Measurements from ENCODE around the gene ZNF337. TPM values are rescaled to one million over a fixed set of nuclear protein-coding genes. Genes with fewer than 3 reads are reported as not detected.

The ZNF337 gene
- total RNA-seq, 1 experiment from 2014 or later, result 11.4 TPM

DNA sequence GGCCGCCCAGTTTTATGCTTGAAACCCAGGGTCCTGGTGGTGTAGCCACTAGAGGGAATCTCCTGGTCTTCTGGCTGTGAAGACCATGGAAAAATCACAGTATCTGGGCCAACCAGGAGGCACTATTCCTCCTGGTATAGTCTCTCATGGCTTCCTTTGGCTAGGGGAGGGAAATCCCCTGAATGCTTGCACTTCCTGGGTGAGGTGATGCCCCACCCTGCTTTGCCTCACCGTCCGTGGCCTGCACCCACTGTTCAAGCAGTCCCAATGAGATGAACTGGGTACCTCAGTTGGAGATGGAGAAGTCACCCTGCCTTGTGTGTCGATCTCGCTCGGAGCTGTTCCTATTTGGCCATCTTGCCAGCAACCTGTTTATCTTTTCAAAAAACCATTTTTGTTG lies 10.1 kb upstream of the ZNF337 start:
- POLR2A ChIA-PET, result no interaction called here
- H4K20me1 ChIP-seq (ENCODE audit: insufficient read depth), result no peaks in the 10 kb centered on the region
- no peak overlapping the region for H3K4me2 ChIP-seq (ENCODE audit: low read length)
- TF ChIP-seq SIN3A (IDR thresholded peaks at IDR 0.05; ENCODE audit: low read depth) (no peak), TCF7L2 (IDR thresholded peaks at IDR 0.05; ENCODE audit: borderline replicate concordance, extremely low read depth, insufficient read depth, insufficient read length) (no peak), ZFX (IDR thresholded peaks at IDR 0.05) (no peak), ELF1 (IDR thresholded peaks at IDR 0.05; ENCODE audit: borderline replicate concordance, low read depth) (no peak), EZH2 (IDR thresholded peaks at IDR 0.05) (no peak), RAD21 (IDR thresholded peaks at IDR 0.05; ENCODE audit: low read depth) (no peak), POLR2A (IDR thresholded peaks at IDR 0.05; ENCODE audit: borderline replicate concordance, extremely low read depth, insufficient read depth, insufficient read length) (no peak), FOSL1 (IDR thresholded peaks at IDR 0.05; ENCODE audit: low read depth) (no peak), EZH2phosphoT487 (IDR thresholded peaks at IDR 0.05; ENCODE audit: borderline replicate concordance) (no peak), YY1 (IDR thresholded peaks at IDR 0.05; ENCODE audit: extremely low read depth, insufficient replicate concordance, low read depth, low read length) (no peak), ZNF274 (IDR thresholded peaks at IDR 0.05; ENCODE audit: low read depth, low read length) (no peak), SP1 (IDR thresholded peaks at IDR 0.05; ENCODE audit: low read depth) (no peak), JUND (IDR thresholded peaks at IDR 0.05) (no peak), POLR2AphosphoS5 (IDR thresholded peaks at IDR 0.05; ENCODE audit: low read depth, low read length) (no peak)
- TF ChIP-seq, protein P1, sequence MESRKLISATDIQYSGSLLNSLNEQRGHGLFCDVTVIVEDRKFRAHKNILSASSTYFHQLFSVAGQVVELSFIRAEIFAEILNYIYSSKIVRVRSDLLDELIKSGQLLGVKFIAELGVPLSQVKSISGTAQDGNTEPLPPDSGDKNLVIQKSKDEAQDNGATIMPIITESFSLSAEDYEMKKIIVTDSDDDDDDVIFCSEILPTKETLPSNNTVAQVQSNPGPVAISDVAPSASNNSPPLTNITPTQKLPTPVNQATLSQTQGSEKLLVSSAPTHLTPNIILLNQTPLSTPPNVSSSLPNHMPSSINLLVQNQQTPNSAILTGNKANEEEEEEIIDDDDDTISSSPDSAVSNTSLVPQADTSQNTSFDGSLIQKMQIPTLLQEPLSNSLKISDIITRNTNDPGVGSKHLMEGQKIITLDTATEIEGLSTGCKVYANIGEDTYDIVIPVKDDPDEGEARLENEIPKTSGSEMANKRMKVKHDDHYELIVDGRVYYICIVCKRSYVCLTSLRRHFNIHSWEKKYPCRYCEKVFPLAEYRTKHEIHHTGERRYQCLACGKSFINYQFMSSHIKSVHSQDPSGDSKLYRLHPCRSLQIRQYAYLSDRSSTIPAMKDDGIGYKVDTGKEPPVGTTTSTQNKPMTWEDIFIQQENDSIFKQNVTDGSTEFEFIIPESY (IDR thresholded peaks at IDR 0.05; ENCODE audit: extremely low read depth, insufficient replicate concordance, low read length), result no peak
- no peak overlapping the region for H2AFZ ChIP-seq (ENCODE audit: low read depth, low read length, poor library complexity, severe bottlenecking)
- H3K36me3 ChIP-seq (ENCODE audit: control insufficient read depth in 1 of 2, insufficient read depth in 2 of 2, low read length in 2 of 2), result no peaks in the 10 kb centered on the region
- BruUV-seq (replicated peaks), result no TSS peak
- no peak for DNase-seq (ENCODE audit: low read depth, low spot score)
- no peaks in the 10 kb centered on the region for H3K79me2 ChIP-seq (ENCODE audit: insufficient read depth, low read length)
- ATAC-seq, result no peak
- no peaks in the 10 kb centered on the region for H3K9me2 ChIP-seq (ENCODE audit: insufficient read depth)
- CTCF ChIA-PET, result no interaction called here
- no peaks in the 10 kb centered on the region for H3K27me3 ChIP-seq (ENCODE audit: insufficient read depth, low read length)
- no peak overlapping the region for H3K27ac ChIP-seq (ENCODE audit: low read depth, low read length)
- H3K9ac ChIP-seq (ENCODE audit: low read length), result no peak overlapping the region
- intact Hi-C loops (cut with micrococcal nuclease), result no loop called here
- H3K9me3 ChIP-seq (ENCODE audit: control insufficient read depth in 1 of 2, insufficient read depth in 1 of 2, low read depth in 1 of 2, low read length in 2 of 2), result no peaks in the 10 kb centered on the region
- H3K4me3 ChIP-seq (replicated peaks in 1 of 2; ENCODE audit: low read depth in 1 of 2, low read length in 2 of 2), result no peak overlapping the region
- H3K4me1 ChIP-seq (ENCODE audit: control insufficient read depth in 1 of 2, insufficient read depth in 2 of 2, low read length in 2 of 2), result no peaks in the 10 kb centered on the region
- RAD21 ChIA-PET (ENCODE audit: low non-redundant PET in 1 of 2, low total read pairs in 2 of 2, uncharacterized antibody in 2 of 2, unreplicated experiment in 2 of 2), result no interaction called here
